ENCODE measurements around the gene GGA1. TPM values are rescaled to one million over a fixed set of nuclear protein-coding genes. Genes with fewer than 3 reads are reported as not detected.

The GGA1 gene
- total and polyA plus RNA-seq, 2 of the 4 experiments (the other 2 are of a cell fraction): 17.2 to 48.5 TPM

DNA sequence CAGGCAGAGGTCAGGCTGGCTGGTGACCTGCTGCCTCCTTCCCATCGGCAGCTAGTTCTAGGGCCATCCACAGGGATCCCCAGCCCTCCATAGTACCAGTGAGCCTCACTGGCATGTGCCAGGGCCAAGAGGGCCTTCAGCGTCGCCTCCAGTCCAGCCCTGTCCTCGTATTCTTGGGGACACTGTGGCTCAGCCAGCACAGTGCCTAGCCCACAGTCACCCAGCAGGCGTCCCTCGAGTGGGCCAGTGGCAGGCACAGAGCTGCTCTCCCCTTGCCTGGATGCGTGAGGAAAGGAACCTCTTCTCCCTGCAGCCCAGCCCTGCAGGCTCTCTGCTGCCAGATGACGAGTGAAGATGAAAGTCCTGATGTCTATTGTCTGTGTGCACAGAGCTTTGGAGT lies 20.2 kb downstream of the GGA1 start:
- peaks cover 8% of the 10 kb centered on the region; the same call in 1 of the 2 replicates for H3K9me1 ChIP-seq (ENCODE audit: insufficient read depth, low read length)
- H4K20me1 ChIP-seq (ENCODE audit: insufficient read depth, low read length): no peaks in the 10 kb centered on the region; the same call in 1 of the 2 replicates
- dilution Hi-C loops (cut with HindIII; ENCODE audit: low sequenced_read_pairs, unreplicated experiment): no loop called here
- H3K4ac ChIP-seq (ENCODE audit: low read depth, low read length): no peak overlapping the region
- TF ChIP-seq CHD1 (IDR thresholded peaks at IDR 0.05; ENCODE audit: low read depth, low read length): no peak
- TF ChIP-seq POLR2A (IDR thresholded peaks at IDR 0.05; ENCODE audit: low read depth, low read length): no peak
- TF ChIP-seq RAD21 (IDR thresholded peaks at IDR 0.05; ENCODE audit: low read length): no peak
- no peak for TF ChIP-seq SMC3 (IDR thresholded peaks at IDR 0.05; ENCODE audit: low read depth, low read length)
- TF ChIP-seq FOS (IDR thresholded peaks at IDR 0.05; ENCODE audit: low read depth, low read length): no peak
- TF ChIP-seq NFE2L2 (IDR thresholded peaks at IDR 0.05; ENCODE audit: low read depth, low read length): no peak
- TF ChIP-seq, protein P1, sequence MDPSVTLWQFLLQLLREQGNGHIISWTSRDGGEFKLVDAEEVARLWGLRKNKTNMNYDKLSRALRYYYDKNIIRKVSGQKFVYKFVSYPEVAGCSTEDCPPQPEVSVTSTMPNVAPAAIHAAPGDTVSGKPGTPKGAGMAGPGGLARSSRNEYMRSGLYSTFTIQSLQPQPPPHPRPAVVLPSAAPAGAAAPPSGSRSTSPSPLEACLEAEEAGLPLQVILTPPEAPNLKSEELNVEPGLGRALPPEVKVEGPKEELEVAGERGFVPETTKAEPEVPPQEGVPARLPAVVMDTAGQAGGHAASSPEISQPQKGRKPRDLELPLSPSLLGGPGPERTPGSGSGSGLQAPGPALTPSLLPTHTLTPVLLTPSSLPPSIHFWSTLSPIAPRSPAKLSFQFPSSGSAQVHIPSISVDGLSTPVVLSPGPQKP (IDR thresholded peaks at IDR 0.05; ENCODE audit: borderline replicate concordance, low read depth, low read length): no peak
- no peak for TF ChIP-seq MAFK (IDR thresholded peaks at IDR 0.05; ENCODE audit: low read depth, low read length)
- no peak for TF ChIP-seq CTCF (conservative IDR thresholded peaks at IDR 0.05; ENCODE audit: low read depth, low read length)
- TF ChIP-seq MAZ (IDR thresholded peaks at IDR 0.05; ENCODE audit: borderline replicate concordance, low read depth, low read length): no peak
- no peak for TF ChIP-seq CEBPB (IDR thresholded peaks at IDR 0.05; ENCODE audit: low read depth, low read length)
- TF ChIP-seq, protein P2, sequence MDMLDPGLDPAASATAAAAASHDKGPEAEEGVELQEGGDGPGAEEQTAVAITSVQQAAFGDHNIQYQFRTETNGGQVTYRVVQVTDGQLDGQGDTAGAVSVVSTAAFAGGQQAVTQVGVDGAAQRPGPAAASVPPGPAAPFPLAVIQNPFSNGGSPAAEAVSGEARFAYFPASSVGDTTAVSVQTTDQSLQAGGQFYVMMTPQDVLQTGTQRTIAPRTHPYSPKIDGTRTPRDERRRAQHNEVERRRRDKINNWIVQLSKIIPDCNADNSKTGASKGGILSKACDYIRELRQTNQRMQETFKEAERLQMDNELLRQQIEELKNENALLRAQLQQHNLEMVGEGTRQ (IDR thresholded peaks at IDR 0.05; ENCODE audit: low read depth, low read length): no peak
- no peak for TF ChIP-seq RFX5 (IDR thresholded peaks at IDR 0.05; ENCODE audit: low read depth, low read length)
- TF ChIP-seq RCOR1 (IDR thresholded peaks at IDR 0.05; ENCODE audit: insufficient replicate concordance, low read length): no peak
- TF ChIP-seq BHLHE40 (IDR thresholded peaks at IDR 0.05; ENCODE audit: low read depth, low read length): no peak
- no TSS peak for BruUV-seq (replicated peaks)
- POLR2A ChIA-PET (ENCODE audit: unreplicated experiment): no interaction called here
- H2BK20ac ChIP-seq (ENCODE audit: low read depth, low read length): no peak overlapping the region
- H4K91ac ChIP-seq (ENCODE audit: insufficient read depth, low read depth, low read length): no peak overlapping the region
- H3K27ac ChIP-seq (ENCODE audit: insufficient read depth, low read length): no peak overlapping the region
- H2AK5ac ChIP-seq (ENCODE audit: low read depth, low read length): no peak overlapping the region
- in situ Hi-C loops (cut with MboI; ENCODE audit: low sequenced_read_pairs): no loop called here
- ATAC-seq (ENCODE audit: low read depth): no peak
- H3K14ac ChIP-seq (replicated peaks; ENCODE audit: low read depth, low read length): no peak overlapping the region
- no peak overlapping the region for H2BK120ac ChIP-seq (ENCODE audit: low read depth, low read length)
- H3K36me3 ChIP-seq (ENCODE audit: control insufficient read depth, insufficient read depth, low read length): peaks cover 48% of the 10 kb centered on the region; the same call in 1 of the 2 replicates
- WGBS, 2 experiments (ENCODE audit: extremely low coverage in 2 of 2, insufficient read length in 1 of 2): 77% methylated on average over 3 of the region's 8 CpGs; no CpG with 5 or more reads in 1 of the 2 experiments
- no peak overlapping the region for H3K4me2 ChIP-seq (ENCODE audit: low read depth, low read length)
- no peak overlapping the region for H2AFZ ChIP-seq (replicated peaks; ENCODE audit: low read length, poor library complexity)
- no peak overlapping the region for H3K23ac ChIP-seq (ENCODE audit: low read depth, low read length)
- no peak overlapping the region for H2BK15ac ChIP-seq (ENCODE audit: low read depth, low read length)
- H3K56ac ChIP-seq (ENCODE audit: extremely low read depth, insufficient read depth, low read length): no peak overlapping the region
- H3K79me1 ChIP-seq (ENCODE audit: low read depth in 1 of 2, low read length in 2 of 2): peaks cover 0 to 16% of the 10 kb centered on the region in 2 experiments; a peak in 2 of 4 replicates
- no peaks in the 10 kb centered on the region for H3K27me3 ChIP-seq (ENCODE audit: control insufficient read depth, insufficient read depth, low read length)
- no peak overlapping the region for H4K5ac ChIP-seq (ENCODE audit: low read depth, low read length)
- no peak overlapping the region for H2AK9ac ChIP-seq (replicated peaks; ENCODE audit: low read depth, low read length, poor library complexity)
- peaks cover 11% of the 10 kb centered on the region for H3K4me1 ChIP-seq (ENCODE audit: control insufficient read depth, insufficient read depth, low read length)
- no peak overlapping the region for H3K18ac ChIP-seq (ENCODE audit: low read depth, low read length)
- intact Hi-C loops (cut with micrococcal nuclease): no loop called here
- no peaks in the 10 kb centered on the region for H3K9me3 ChIP-seq (ENCODE audit: control insufficient read depth, insufficient read depth, low read length)
- no peak overlapping the region for H3K4me3 ChIP-seq (ENCODE audit: insufficient read depth, low read depth, low read length)
- no peak overlapping the region for H2BK5ac ChIP-seq (ENCODE audit: low read depth, low read length, poor library complexity, severe bottlenecking)
- CTCF ChIA-PET: no interaction called here
- no peak overlapping the region for H4K8ac ChIP-seq (ENCODE audit: low read depth in 2 of 2, low read length in 2 of 2)
- no peak for DNase-seq
- no peak overlapping the region for H3K9ac ChIP-seq (ENCODE audit: low read depth, low read length)

Measured in IMR-90 (cell line).